SKM-1 treated with dmso at 0.1 percent for 144 hours (cell line): ENCODE data around the gene TFAP2D.

ENCODE experiments used
- DNase-seq: peaks from one replicate; lab custom pipeline; 2025; ENCODE audit not compliant: unreplicated experiment; lab: John Stamatoyannopoulos, UW

The TFAP2D gene

DNA sequence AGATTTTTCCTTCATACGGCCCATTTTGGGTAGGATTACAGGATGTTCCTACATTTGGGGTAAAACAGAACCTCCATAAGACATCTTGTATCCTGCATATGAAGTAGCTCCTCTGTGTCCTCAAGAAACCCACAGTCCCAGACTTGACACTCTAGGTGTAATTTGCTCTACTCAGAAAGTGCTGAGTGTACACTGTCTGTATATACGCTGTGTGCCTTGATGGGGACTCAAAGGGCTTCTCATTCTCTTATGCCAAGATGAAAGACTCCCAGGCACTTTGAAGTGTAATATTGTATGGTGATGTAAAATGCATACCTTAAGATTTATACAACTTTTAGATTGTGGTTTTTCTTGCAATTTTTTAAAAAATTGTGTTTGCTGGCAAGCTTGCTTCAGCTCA, 5.2 kb downstream of the TFAP2D start:
- DNase-seq, result no peak

DNA sequence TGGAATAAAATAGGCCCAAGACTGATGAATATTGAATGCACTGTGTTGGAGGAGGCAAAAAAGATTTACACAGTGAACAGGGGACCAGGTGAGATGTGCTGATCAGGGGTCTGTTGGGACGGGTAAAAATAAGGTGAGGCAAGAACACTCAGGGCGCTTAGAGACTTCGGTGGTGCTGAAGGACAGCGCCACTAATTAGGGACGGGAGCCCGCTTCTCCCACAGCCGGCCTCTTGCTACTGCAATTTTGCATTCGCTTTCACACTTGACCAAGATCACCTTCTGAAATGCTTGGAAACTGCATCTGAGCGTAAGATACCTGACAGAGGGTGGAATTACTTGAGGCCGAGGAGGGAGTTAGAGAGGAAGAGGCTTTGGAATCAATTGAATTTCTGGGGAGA, 7.3 kb downstream of the TFAP2D start:
- DNase-seq, result no peak

DNA sequence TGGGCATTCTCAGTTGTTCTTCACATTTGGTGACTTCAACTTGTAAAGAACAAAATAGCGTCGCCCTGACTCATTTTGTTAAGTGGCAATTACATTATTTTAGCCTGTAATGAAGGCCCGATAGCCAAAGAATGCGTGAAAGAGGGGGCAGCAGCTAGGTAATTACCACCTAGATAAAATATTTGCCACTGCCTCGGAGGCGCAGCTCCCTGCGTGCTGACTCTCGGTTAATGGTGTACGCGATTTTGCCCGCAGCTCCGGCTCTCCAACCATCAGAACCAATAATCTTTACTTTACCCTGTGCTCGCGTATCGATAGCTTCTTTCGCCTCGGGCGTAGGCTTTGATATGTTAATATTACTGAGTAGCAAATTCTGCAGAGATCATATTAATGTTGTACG, 8.7 kb downstream of the TFAP2D start:
- no peak for DNase-seq

DNA sequence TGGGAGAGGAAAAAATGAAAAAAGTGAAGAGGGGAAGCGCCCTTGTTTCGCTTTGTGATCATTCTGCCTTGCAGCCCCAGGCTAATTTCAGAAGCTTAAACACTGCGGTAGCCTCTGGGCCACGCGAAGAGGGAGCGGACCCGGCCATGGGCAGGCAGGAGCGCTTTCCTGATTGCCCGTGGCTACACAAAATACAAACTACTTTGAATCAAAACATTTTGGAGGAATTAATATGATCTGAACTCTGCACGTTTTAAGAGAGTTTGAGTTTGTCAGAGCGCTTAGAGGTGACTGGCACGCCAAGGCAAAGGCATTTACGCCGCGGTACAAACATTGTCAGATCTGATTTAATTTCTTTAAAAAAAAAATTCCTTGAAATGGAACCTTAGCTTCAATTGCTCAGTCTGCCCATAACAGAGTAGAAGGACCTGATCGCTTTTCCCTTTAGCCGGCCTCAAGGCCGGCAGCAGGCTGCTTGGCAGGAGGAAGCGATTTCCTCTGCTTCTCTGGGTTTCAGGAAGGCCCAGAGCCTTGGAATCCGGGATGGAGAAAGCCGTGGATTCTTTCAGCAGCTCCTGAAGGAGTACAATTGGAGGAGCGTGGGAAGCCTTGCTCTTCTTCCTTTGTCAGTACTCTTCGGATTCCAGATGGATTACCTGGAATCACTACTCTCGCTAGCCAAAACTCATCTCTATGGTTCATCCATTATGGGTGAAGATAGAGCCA, 9.7 kb downstream of the TFAP2D start:
- DNase-seq, result no peak

DNA sequence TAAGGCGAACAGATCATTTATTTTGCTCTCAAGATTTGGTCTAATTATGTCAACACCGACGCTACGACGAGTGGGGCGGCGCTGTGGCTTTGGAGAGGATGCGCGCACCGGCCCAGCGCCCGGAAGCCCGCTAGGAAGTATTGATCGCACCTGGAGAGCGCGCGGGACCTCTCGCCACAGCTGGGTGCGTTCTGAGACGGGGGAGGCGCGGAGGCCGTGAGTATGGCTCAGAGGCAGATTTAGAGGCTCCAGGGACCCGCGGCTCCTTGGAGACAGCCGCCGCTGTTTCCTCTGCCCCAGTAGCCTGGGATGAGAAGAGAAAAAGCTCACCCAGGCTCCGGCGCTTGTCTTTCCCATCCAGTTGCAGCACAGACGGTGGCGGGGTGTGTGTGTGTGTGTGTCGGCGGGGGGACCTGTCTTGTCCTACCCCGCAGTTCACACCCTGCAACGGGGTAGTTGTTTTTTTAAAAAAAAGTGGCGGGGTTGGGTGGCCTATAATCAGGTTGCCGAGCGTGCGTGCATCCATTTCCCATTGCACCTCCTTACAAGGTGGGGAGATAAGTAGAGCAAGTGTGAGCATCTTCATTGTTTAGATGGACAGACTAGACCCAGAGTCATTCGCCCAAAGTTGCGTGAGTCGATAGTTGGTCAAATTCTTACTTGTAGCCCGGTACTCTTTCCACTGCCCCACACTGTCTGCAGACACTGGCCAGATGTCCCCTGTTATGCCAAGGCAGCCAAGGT, 11.2 kb downstream of the TFAP2D start:
- no peak for DNase-seq

DNA sequence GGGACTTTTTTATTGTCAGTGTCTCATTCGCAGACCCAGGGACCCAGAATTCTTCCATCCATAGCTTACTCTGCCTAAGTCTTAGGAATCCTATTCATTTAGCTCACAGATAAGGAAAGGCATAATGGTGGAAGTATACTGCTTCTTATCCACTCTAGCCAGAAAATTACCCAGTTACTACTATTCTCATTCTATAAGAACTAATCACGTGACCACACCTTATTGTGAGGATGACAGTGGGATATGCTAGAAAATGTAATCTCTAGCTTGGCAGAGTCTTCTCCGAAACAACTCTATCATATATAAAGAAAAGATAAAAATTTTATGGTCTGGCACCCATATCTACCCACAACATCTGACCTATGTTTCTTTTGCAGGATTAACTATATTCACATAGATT, 21.2 kb downstream of the TFAP2D start:
- no peak for DNase-seq

DNA sequence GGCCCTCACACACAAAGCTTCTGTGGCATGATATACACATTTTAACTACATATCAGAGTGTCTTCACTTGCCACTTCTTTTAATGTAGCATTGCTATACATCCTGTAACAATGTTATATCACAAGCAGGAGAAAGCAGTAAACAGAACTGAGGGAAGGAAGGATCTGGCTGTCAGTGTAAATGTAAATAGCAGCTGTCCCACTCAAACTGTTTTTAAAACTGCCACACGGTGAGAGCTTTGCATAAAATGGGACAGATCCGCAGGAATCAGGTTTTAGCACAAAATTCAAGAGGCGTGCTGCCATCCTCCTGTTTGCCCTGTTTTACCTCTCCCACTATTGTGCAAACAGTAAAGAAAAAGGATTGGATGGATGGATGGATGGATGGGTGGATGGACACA, 28.8 kb downstream of the TFAP2D start:
- DNase-seq, result no peak

DNA sequence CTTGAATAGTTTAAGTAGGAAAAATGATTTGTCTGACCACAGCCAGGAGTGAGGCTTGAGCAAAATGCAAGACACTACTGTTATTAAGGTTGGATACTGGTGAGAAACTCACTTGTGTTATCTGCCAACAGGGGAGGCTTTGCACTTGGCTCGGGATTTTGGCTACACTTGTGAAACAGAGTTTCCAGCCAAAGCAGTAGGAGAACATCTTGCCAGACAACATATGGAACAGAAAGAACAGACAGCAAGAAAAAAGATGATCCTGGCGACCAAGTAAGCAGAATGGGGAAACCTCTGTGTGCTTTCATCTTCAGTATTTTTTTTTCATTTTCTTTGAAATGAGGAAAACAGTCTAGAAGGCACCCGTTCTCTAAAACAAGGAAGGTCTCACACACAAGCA, 31.6 kb downstream of the TFAP2D start:
- no peak for DNase-seq

DNA sequence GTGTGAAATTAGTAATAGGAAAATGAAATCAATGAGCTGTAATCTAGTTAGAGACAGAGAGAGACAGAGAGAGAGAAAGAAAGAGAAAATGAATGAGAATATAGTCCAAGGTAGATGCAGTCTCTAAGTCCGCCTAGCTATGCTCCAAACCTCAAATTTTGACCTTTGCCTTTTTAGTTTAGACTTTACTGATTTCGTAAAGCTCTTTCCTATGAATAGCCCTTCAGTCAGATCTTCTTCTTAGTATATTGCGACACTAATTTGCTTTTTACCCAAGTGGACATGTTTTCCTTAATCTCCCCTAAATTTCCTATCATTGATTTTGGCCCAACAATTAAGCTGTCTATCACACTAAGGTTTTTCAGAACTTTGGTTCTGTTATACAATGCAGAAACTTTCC, 49.5 kb downstream of the TFAP2D start:
- DNase-seq, result no peak

DNA sequence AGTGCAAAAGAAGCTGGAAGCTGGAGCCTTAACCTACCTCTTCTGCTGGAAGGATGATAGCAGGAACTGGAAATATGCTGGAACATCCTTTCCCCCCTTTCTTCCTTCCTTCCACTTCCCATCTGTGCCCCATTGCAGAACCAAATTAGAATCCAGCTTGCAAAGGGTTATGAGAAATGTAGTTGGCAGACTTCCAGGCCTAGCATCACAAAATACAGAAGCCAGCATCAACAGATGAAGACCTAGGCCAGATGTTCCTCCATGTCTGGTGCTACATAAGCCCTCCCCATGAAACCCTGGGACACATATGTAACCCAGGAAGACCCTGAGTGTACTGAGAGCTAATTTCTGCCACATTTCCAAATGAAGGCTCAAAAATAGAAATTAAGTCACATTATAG, 65.4 kb downstream of the TFAP2D start:
- no peak for DNase-seq

DNA sequence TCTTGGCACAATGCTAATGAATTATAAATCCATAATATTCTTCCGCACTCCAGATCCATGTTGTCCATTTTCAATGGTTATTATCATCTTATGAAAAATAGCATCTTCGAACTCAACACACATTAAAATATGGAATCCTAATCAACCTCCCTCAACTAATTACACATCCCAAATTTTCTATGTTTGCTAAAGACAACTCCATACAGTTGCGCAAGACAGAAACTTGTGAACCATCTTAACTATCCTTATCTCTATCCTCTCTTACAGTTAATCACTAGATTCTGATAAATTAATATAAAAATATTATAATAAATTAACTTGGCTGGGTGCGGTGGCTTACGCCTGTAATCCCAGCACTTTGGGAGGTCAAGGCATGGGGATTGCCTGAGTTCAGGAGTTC, 67.1 kb downstream of the TFAP2D start:
- no peak for DNase-seq

DNA sequence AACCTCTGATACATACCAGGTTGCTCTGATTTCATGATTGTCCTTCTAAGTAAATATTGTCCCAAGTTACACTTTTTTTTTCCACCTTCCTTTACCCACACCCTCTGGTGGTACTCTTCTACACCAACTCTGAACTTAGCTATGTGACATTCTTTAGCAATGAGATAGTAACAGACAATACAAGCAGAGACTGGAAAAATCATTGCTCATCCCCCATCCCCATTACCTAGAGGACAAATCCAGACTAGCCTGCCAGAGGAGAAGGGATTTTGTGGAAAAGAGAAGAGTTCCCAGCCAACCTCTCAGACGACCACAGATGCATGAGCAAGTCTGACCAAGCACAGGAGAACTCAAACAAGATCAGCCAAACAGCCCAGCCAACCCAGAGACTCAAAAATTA, 72.6 kb downstream of the TFAP2D start:
- DNase-seq, result no peak

DNA sequence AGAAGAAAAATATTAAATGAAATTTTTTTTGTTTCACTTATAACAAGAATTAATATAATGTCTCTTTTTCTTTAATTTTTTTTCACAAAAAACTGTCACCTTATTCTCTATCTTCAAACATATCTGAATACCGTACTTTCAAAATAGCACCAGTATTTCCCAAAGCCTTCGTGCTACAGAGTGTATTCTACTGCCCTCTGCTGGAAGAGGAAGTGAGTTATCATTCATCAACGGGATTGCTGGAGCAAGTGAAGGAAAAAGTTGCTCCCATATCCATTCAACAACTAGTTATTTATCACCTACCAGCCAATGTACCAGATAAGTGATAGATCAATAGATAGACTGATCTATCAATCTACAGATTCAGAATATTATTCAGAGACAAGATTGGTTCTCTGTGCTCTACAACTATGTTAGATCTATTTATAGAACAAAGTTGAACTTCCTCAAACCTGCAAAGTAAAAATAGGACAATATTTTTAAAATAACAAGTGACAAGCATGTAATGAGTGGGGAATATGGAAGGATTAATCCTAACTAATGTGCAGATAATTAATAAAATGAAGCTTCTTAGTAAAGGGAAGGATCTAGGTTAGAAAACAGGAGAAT, 78.7 kb downstream of the TFAP2D start:
- peak; percentile 76 for DNase-seq

DNA sequence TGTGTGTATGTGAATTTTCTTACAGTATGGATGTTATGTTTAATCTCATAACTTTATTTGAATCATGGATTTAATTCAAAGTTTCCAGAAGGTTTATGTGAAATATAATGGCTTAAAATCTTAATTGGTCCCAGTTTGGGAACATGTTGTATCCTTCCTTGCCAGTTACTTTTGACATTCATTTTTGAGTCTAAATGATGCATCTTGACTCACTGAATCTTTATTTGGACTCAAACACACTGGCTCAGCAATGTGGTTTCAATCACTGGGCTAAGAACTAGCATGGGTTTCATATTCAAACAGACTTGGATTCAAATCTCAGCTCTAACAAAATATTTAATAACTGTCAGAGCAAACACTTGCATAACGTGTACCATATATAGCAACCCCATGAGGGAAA, 79.4 kb downstream of the TFAP2D start:
- no peak for DNase-seq

DNA sequence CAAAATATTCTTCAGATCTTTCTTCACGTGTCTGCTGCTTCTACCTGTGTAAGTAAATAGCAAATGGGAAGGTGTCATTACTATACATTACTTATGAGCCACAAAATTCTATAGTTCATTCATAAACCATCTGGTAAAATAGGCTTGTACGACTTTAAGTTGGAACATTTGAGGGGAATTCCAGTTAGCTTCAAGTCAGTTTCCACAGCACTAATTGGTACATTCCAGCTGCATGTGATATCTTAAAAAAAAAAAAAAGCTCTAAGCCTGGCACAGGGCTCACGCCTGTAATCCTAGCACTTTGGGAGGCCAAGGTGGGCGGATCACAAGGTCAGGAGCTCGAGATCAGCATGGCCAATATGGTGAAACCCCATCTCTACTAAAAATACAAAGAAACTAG, 82.2 kb downstream of the TFAP2D start:
- no peak for DNase-seq

DNA sequence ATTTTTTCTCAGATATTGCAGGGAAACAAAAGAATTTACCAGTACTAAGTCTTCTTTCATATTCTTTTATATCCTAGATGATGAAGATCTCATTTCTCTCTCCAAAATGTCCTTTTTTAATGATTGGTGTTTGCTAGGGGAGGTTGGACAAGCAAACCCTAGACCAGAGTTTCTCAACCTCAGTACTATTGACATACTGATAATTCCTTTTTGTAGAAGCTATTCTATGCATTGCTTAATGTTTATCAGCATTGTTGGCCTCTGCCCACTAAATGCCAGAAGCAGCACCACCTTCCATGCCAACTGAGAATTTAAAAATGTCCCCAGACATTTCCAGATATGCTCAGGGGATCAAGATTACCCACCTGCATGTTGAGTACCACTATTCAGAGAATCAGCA, 91.0 kb downstream of the TFAP2D start:
- no peak for DNase-seq

DNA sequence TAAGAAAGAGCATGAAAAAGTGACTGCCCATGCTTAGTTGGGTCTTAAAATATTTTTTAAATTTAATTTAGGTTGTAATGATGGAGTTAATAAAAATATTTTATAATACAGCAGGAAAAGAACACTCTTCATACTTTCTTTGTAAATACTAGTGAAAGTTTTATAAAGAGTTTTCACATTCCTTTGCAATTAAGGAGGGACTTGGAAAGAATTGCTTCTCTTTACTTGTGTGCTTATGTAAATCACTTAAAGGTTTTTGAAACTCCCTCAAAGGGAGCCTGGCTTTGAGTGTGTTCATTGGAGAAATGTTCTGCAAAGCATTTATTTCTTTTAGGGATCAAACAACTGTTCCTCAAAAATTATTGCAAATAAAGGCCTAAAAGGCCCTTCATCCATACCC, 93.7 kb downstream of the TFAP2D start:
- DNase-seq, result no peak

DNA sequence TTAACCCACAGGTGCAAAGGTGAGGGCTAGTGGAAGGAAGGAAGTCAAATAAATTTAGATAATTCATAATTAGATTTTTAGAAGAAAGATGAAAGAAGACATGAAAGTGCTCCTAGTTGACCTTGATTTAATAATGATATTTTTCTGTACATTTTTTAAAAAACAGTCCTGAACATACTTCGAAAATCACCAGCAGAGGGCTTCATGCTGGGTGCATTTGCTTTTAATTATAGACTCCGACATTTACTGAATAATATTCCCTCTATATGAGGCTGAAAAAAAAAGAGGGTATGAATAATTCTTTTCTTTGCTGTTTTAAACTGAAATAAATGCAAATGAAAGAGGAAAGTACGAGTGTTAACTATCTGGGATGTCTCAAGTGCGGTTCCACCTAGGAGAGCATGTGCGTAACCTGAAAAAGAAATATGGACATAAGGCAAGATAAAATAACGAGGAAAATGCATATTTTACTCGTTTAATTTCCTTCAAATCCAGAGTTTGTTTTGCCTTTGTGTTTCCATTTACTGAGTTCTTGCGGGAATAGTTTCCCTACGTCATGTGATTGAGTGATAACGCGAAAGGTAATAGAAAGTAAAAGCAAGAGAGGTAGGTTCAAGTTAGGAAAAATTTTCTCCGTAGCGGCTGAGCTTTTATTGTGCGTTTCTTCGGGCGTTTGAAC, 102.2 kb downstream of the TFAP2D start:
- DNase-seq, result no peak

DNA sequence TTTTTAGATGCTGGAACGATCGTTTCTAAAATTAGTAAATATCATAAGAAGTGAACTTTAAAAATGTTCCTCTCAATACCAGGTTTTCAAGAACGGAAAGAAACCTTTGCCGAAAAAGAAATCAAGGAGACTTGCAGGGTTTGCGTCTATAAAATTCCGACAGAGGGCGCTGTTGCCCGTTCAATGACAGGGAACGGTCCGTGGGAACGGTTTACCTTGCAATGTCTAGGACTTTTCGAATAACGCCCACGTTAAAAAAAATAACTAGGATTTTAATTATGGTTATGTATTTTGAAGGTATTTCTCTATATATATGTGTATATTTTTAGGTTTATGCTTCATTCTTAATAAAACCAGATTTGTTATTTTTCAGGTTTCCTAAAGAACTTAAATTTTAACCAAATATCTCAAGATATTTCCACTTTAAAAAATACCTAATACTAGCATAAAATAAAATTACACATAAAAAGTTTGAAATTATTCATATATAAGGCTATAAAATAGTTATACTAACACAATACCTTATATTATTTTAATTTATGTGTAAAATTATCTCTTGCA, 102.9 kb downstream of the TFAP2D start:
- DNase-seq, result peak; percentile 55

DNA sequence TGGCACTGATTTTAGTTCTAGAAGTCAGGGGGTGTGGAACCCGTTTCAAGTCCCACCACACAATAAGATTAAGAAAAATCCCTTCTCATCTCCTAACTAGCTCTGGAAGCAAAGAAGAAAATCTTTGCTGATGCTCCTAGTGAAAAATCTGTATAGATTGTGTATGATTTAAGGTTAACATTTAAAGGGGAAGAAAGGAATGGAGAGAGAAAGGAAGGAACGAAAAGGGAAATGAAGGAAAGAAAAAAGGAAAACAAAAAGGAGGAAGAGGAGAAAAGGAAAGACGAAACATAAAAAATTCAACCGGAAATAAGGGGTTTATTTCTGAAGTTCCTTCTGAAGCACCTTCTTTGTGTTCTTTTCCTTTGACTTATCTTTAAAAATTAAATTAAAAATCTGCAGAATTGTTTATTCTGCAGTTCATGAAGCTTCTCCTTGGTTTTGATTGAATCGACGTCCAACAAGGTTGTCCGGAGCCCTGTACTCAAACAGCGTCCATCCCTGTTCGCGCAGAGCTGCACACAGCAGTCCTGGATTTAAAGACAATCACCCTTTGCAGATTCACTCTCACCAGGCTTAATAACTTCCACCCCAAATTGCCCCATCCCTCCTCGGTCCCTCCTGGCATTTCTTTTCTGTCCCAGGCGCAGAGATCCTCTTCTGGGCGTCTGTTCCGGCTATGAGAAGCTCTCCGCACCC, 103.8 kb downstream of the TFAP2D start:
- no peak for DNase-seq

DNA sequence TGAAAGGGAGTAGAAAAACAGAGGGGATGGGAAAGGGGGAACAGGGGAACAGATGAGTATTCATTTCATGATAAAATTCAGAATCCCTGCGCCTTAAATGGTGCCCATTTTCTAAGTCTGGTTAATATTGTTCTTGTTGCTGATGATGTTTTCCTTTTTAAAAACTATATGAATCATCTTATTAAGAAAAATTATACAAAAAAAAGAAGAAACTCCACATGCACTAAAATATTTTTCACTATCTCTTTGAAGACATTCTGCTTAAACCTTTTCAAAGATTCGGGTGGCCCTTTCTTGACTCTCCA, 104.3 kb downstream of the TFAP2D start:
- DNase-seq, result no peak
